ENCODE results near the gene CMSS1.
"Not testable (repeated sequence)": the region's sequence is repeated elsewhere in the genome, so short reads cannot be mapped to it uniquely, and the experiment has no call there.

Gene CMSS1

GRCh38 chr3:100089812-100090668 is 272.4 kb downstream of the CMSS1 start:
- DNase-seq (ENCODE audit: low read depth, low spot score) = no peak
- H3K27ac ChIP-seq = no peak overlapping the region

GRCh38 chr3:100090669-100091005 is 273.0 kb downstream of the CMSS1 start:
- DNase-seq (ENCODE audit: low read depth, low spot score) = no peak
- H3K27ac ChIP-seq = no peak overlapping the region

GRCh38 chr3:100093831-100094230 is 276.2 kb downstream of the CMSS1 start:
- DNase-seq (ENCODE audit: low read depth, low spot score) = no peak
- peak overlapping the region; percentile 11 for H3K27ac ChIP-seq

GRCh38 chr3:100096286-100096685 is 278.6 kb downstream of the CMSS1 start:
- not testable (repeated sequence) for H3K27ac ChIP-seq; DNase-seq (ENCODE audit: low read depth, low spot score)

- no peak overlapping the region for H3K27ac ChIP-seq
- no peak for DNase-seq (ENCODE audit: low read depth, low spot score)
Measured at GRCh38 chr3:100096866-100097265, 279.2 kb downstream of the CMSS1 start.

- DNase-seq (ENCODE audit: low read depth, low spot score) = no peak
- H3K27ac ChIP-seq = no peak overlapping the region
Measured at GRCh38 chr3:100097919-100098783, 280.5 kb downstream of the CMSS1 start.

GRCh38 chr3:100098784-100099070 is 281.1 kb downstream of the CMSS1 start:
- no peak overlapping the region for H3K27ac ChIP-seq
- DNase-seq (ENCODE audit: low read depth, low spot score) = no peak

GRCh38 chr3:100099621-100100020 is 282.0 kb downstream of the CMSS1 start:
- H3K27ac ChIP-seq = no peak overlapping the region
- DNase-seq (ENCODE audit: low read depth, low spot score) = no peak

- H3K27ac ChIP-seq = no peak overlapping the region
- DNase-seq (ENCODE audit: low read depth, low spot score) = no peak
Measured at GRCh38 chr3:100100425-100100824, 282.8 kb downstream of the CMSS1 start.

- H3K27ac ChIP-seq = no peak overlapping the region
- no peak for DNase-seq (ENCODE audit: low read depth, low spot score)
Measured at GRCh38 chr3:100102757-100103156, 285.1 kb downstream of the CMSS1 start.

- DNase-seq (ENCODE audit: low read depth, low spot score) = no peak
- no peak overlapping the region for H3K27ac ChIP-seq
Measured at GRCh38 chr3:100103558-100104441, 286.1 kb downstream of the CMSS1 start.

- DNase-seq (ENCODE audit: low read depth, low spot score) = no peak
- peak overlapping the region; percentile 92 for H3K27ac ChIP-seq
Measured at GRCh38 chr3:100104442-100104798, 286.8 kb downstream of the CMSS1 start.

GRCh38 chr3:100104817-100105413 is 287.3 kb downstream of the CMSS1 start:
- H3K27ac ChIP-seq = peak overlapping the region; percentile 92
- no peak for DNase-seq (ENCODE audit: low read depth, low spot score)

- peak overlapping the region; percentile 92 for H3K27ac ChIP-seq
Measured at GRCh38 chr3:100105501-100105900, 287.8 kb downstream of the CMSS1 start.

GRCh38 chr3:100106094-100106493 is 288.4 kb downstream of the CMSS1 start:
- no peak for DNase-seq (ENCODE audit: low read depth, low spot score)
- H3K27ac ChIP-seq = peak overlapping the region; percentile 92

More at GRCh38 chr3:100105501-100105900, 287.8 kb downstream of the CMSS1 start:
- no peak for DNase-seq (ENCODE audit: low read depth, low spot score)

GRCh38 chr3:100106531-100107141 is 289.0 kb downstream of the CMSS1 start:
- peak overlapping the region; percentile 92 for H3K27ac ChIP-seq
- peak; percentile 64 for DNase-seq (ENCODE audit: low read depth, low spot score)

GRCh38 chr3:100107221-100107814 is 289.7 kb downstream of the CMSS1 start:
- no peak for DNase-seq (ENCODE audit: low read depth, low spot score)
- H3K27ac ChIP-seq = peak overlapping the region; percentile 92

GRCh38 chr3:100108464-100109079 is 290.9 kb downstream of the CMSS1 start:
- DNase-seq (ENCODE audit: low read depth, low spot score) = no peak
- no peak overlapping the region for H3K27ac ChIP-seq

- no peak overlapping the region for H3K27ac ChIP-seq
- no peak for DNase-seq (ENCODE audit: low read depth, low spot score)
Measured at GRCh38 chr3:100110162-100110561, 292.5 kb downstream of the CMSS1 start.

All from epithelial cell of prostate (primary cell).